Measurements from ENCODE around the gene MPDZ.

Gene MPDZ

DNA sequence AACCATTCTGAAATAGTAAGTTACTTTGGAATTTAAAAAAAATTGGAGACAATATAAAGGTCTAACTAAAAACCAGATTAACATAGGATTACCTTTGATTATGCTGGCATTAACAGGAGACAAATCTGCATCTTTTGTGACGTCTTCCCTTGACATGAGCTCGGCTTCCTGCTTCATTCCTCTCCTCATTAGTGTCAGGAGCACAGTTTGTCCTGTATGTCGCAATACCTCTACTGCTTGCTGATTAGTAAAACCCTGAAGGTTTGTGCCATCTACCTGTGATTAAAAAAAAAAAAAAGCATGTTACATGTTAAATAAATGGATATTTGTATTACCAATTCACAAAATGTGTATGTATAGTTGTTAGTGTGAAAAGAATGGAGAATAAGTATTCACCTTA lies 73.7 kb downstream of the MPDZ start:
- DNase-seq (ENCODE audit: extremely low spot score), result no peak
- CTCF ChIA-PET, result no interaction called here
- POLR2A ChIA-PET, result no interaction called here
- TF ChIP-seq CTBP1 (IDR thresholded peaks at IDR 0.05; ENCODE audit: borderline replicate concordance), result no peak
- TF ChIP-seq SP1 (IDR thresholded peaks at IDR 0.05), result no peak
- no peak for TF ChIP-seq L3MBTL2 (conservative IDR thresholded peaks at IDR 0.05)
- no peak for TF ChIP-seq NFRKB (IDR thresholded peaks at IDR 0.05)

GRCh38 chr9:13190040-13190439 lies 89.5 kb downstream of the MPDZ start:
- DNase-seq (ENCODE audit: extremely low spot score), result no peak
- no peak for TF ChIP-seq HDGF (IDR thresholded peaks at IDR 0.05; ENCODE audit: borderline replicate concordance)
- no peak for TF ChIP-seq ARNT (IDR thresholded peaks at IDR 0.05)
- no peak for TF ChIP-seq ZNF384 (IDR thresholded peaks at IDR 0.05)
- TF ChIP-seq L3MBTL2 (conservative IDR thresholded peaks at IDR 0.05), result no peak
- no peak for TF ChIP-seq CTBP1 (IDR thresholded peaks at IDR 0.05; ENCODE audit: borderline replicate concordance)
- no peak for TF ChIP-seq PKNOX1 (IDR thresholded peaks at IDR 0.05)
- no peak for TF ChIP-seq FOXA1 (IDR thresholded peaks at IDR 0.05)
- no peak for TF ChIP-seq LEF1 (IDR thresholded peaks at IDR 0.05; ENCODE audit: borderline replicate concordance)
- TF ChIP-seq SUZ12 (IDR thresholded peaks at IDR 0.05), result no peak
- no peak for TF ChIP-seq NFRKB (IDR thresholded peaks at IDR 0.05)
- no peak for TF ChIP-seq BHLHE40 (IDR thresholded peaks at IDR 0.05; ENCODE audit: borderline replicate concordance)
- TF ChIP-seq FOXK2 (IDR thresholded peaks at IDR 0.05), result no peak
- no peak for TF ChIP-seq TARDBP (IDR thresholded peaks at IDR 0.05)
- ChIA-PET CTCF (no interaction called here), POLR2A (no interaction called here)

DNA sequence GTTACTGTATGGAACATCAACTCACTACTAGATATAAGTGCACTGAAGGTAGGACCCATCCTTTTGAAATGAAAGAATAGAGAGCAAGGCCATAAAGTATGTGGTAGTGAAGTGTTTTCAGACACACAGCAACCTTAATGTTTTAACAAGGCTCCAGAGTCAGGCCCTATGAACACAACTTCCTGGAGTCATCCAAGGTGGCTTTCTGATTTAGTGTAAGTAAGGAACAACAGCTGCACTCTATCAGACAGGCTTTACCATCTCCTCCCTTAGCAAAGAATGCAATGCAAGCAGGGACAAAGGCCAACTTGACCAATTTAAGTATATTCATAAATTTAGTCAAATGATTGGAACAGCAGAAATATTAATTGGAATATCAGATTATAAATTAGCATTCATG lies 90.1 kb downstream of the MPDZ start:
- TF ChIP-seq SUZ12 (IDR thresholded peaks at IDR 0.05) (no peak), TARDBP (IDR thresholded peaks at IDR 0.05) (no peak), BHLHE40 (IDR thresholded peaks at IDR 0.05; ENCODE audit: borderline replicate concordance) (no peak), ZNF384 (IDR thresholded peaks at IDR 0.05) (no peak), FOXM1 (IDR thresholded peaks at IDR 0.05; ENCODE audit: borderline replicate concordance) (no peak), ELF4 (IDR thresholded peaks at IDR 0.05) (no peak), HDGF (IDR thresholded peaks at IDR 0.05; ENCODE audit: borderline replicate concordance) (no peak), NFRKB (IDR thresholded peaks at IDR 0.05) (no peak), L3MBTL2 (conservative IDR thresholded peaks at IDR 0.05) (no peak), ARNT (IDR thresholded peaks at IDR 0.05) (no peak), FOXK2 (IDR thresholded peaks at IDR 0.05) (no peak), PKNOX1 (IDR thresholded peaks at IDR 0.05) (no peak), CTBP1 (IDR thresholded peaks at IDR 0.05; ENCODE audit: borderline replicate concordance) (no peak), FOXA1 (IDR thresholded peaks at IDR 0.05) (no peak), LEF1 (IDR thresholded peaks at IDR 0.05; ENCODE audit: borderline replicate concordance) (no peak), SP1 (IDR thresholded peaks at IDR 0.05) (no peak)
- ChIA-PET POLR2A (no interaction called here), CTCF (no interaction called here)
- no peak for DNase-seq (ENCODE audit: extremely low spot score)

DNA sequence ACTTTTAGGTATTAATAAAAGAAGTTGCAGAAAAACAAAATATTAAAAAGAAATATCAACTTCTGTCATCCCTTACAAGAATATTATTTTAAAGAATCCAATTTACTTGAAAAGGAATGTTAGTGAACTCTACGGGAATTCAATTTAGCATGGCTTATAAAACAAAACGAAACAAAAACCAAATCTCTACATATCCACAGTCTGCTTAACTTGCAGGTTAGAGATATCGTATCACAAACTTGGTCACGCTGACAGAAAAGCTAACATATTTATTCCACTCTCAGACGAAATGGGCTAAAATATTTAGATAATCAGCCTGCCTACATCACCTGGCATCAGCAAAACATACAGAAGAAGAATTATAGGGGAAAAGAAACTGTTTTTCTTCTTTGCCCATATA lies 92.7 kb downstream of the MPDZ start:
- no peak for TF ChIP-seq NFRKB (IDR thresholded peaks at IDR 0.05)
- no peak for TF ChIP-seq TARDBP (IDR thresholded peaks at IDR 0.05)
- TF ChIP-seq PKNOX1 (IDR thresholded peaks at IDR 0.05), result no peak
- no peak for TF ChIP-seq ELF4 (IDR thresholded peaks at IDR 0.05)
- TF ChIP-seq FOXK2 (IDR thresholded peaks at IDR 0.05), result no peak
- no peak for TF ChIP-seq L3MBTL2 (conservative IDR thresholded peaks at IDR 0.05)
- TF ChIP-seq ZNF384 (IDR thresholded peaks at IDR 0.05), result no peak
- no peak for TF ChIP-seq SP1 (IDR thresholded peaks at IDR 0.05)
- no peak for TF ChIP-seq HDGF (IDR thresholded peaks at IDR 0.05; ENCODE audit: borderline replicate concordance)
- TF ChIP-seq SUZ12 (IDR thresholded peaks at IDR 0.05), result no peak
- TF ChIP-seq ARNT (IDR thresholded peaks at IDR 0.05), result no peak
- no peak for TF ChIP-seq CTBP1 (IDR thresholded peaks at IDR 0.05; ENCODE audit: borderline replicate concordance)
- no peak for TF ChIP-seq FOXA1 (IDR thresholded peaks at IDR 0.05)
- no peak for TF ChIP-seq LEF1 (IDR thresholded peaks at IDR 0.05; ENCODE audit: borderline replicate concordance)
- TF ChIP-seq FOXM1 (IDR thresholded peaks at IDR 0.05; ENCODE audit: borderline replicate concordance), result no peak
- no peak for TF ChIP-seq BHLHE40 (IDR thresholded peaks at IDR 0.05; ENCODE audit: borderline replicate concordance)
- no peak for DNase-seq (ENCODE audit: extremely low spot score)
- ChIA-PET POLR2A (no interaction called here), CTCF (no interaction called here)

DNA sequence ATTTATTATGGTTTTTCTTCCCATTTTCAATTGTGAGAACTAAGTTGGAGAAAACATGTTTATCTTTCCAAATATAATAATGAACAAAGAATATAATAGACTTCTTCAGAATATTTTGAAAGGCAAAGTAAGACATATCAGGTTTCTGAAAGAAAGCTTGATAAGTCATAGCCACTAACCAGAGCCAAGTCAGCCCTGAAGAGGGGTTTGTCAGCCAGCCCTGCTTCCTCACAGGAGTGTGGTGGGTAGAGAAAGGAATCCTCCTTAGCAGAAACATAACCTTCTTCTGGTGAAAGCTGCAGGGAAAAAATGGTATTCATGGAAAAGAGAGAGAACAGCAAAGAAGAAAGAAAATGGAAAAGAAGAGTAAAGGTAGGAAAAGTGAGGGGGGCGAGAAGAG lies 93.4 kb downstream of the MPDZ start:
- POLR2A ChIA-PET, result no interaction called here
- TF ChIP-seq BHLHE40 (IDR thresholded peaks at IDR 0.05; ENCODE audit: borderline replicate concordance) (no peak), PKNOX1 (IDR thresholded peaks at IDR 0.05) (no peak), HDGF (IDR thresholded peaks at IDR 0.05; ENCODE audit: borderline replicate concordance) (no peak)
- DNase-seq (ENCODE audit: extremely low spot score), result no peak
- CTCF ChIA-PET, result no interaction called here

DNA sequence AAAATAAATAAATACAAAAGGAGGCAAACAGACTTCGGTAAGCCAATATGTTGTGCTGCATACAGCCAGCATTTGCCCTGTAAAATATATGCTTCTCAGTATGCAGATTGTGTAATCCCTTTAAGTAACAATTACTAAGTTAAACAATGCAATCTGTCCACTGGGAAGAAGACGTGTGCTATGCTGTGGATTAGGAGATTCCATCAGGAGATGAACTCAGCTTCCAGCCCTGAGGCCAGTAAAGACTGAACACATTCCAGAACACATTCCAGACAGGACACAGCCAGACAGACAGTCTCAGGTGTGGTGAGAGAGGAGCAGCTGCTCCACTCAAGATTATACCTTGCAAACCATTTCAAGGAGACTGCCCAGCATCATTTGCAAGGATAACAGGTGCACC lies 97.8 kb downstream of the MPDZ start:
- ChIA-PET POLR2A (no interaction called here), CTCF (no interaction called here)
- TF ChIP-seq SUZ12 (IDR thresholded peaks at IDR 0.05) (no peak), BHLHE40 (IDR thresholded peaks at IDR 0.05; ENCODE audit: borderline replicate concordance) (no peak), ELF4 (IDR thresholded peaks at IDR 0.05) (no peak), FOXK2 (IDR thresholded peaks at IDR 0.05) (no peak), FOXM1 (IDR thresholded peaks at IDR 0.05; ENCODE audit: borderline replicate concordance) (no peak), CTBP1 (IDR thresholded peaks at IDR 0.05; ENCODE audit: borderline replicate concordance) (no peak), LEF1 (IDR thresholded peaks at IDR 0.05; ENCODE audit: borderline replicate concordance) (no peak), NFRKB (IDR thresholded peaks at IDR 0.05) (no peak), TARDBP (IDR thresholded peaks at IDR 0.05) (no peak), ZNF384 (IDR thresholded peaks at IDR 0.05) (no peak), HDGF (IDR thresholded peaks at IDR 0.05; ENCODE audit: borderline replicate concordance) (no peak), ARNT (IDR thresholded peaks at IDR 0.05) (no peak), L3MBTL2 (conservative IDR thresholded peaks at IDR 0.05) (no peak), FOXA1 (IDR thresholded peaks at IDR 0.05) (no peak), PKNOX1 (IDR thresholded peaks at IDR 0.05) (no peak), SP1 (IDR thresholded peaks at IDR 0.05) (no peak)
- no peak for DNase-seq (ENCODE audit: extremely low spot score)
